NCI-H1092 treated with DMSO at 0.1 percent for 48 hours (cell line): ENCODE measurements around the gene KHK.

ENCODE experiments used
- DNase-seq: peaks from one replicate; lab custom pipeline; 2025; lab: John Stamatoyannopoulos, UW

Gene KHK

DNA sequence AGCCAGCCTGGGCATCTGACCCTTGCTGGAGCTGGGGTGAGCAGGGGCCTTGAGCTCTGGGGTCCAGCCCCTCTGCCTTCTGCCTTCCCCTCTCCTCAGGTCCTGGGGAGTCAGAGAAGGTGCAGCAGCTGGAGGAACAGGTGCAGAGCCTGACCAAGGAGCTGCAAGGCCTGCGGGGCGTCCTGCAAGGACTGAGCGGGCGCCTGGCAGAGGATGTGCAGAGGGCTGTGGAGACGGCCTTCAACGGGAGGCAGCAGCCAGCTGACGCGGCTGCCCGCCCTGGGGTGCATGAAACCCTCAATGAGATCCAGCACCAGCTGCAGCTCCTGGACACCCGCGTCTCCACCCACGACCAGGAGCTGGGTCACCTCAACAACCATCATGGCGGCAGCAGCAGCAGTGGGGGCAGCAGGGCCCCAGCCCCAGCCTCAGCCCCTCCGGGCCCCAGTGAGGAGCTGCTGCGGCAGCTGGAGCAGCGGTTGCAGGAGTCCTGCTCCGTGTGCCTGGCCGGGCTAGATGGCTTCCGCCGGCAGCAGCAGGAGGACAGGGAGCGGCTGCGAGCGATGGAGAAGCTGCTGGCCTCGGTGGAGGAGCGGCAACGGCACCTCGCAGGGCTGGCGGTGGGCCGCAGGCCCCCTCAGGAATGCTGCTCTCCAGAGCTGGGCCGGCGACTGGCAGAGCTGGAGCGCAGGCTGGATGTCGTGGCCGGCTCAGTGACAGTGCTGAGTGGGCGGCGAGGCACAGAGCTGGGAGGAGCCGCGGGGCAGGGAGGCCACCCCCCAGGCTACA, 4.4 kb upstream of the KHK start:
- DNase-seq: no peak

DNA sequence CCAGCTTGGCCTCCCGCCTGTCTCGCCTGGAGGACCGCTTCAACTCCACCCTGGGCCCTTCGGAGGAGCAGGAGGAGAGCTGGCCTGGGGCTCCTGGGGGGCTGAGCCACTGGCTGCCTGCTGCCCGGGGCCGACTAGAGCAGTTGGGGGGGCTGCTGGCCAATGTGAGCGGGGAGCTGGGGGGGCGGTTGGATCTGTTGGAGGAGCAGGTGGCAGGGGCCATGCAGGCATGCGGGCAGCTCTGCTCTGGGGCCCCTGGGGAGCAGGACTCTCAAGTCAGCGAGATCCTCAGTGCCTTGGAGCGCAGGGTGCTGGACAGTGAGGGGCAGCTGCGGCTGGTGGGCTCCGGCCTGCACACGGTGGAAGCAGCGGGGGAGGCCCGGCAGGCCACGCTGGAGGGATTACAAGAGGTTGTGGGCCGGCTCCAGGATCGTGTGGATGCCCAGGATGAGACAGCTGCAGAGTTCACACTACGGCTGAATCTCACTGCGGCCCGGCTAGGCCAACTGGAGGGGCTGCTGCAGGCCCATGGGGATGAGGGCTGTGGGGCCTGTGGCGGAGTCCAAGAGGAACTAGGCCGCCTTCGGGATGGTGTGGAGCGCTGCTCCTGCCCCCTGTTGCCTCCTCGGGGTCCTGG, 3.7 kb upstream of the KHK start:
- no peak for DNase-seq

DNA sequence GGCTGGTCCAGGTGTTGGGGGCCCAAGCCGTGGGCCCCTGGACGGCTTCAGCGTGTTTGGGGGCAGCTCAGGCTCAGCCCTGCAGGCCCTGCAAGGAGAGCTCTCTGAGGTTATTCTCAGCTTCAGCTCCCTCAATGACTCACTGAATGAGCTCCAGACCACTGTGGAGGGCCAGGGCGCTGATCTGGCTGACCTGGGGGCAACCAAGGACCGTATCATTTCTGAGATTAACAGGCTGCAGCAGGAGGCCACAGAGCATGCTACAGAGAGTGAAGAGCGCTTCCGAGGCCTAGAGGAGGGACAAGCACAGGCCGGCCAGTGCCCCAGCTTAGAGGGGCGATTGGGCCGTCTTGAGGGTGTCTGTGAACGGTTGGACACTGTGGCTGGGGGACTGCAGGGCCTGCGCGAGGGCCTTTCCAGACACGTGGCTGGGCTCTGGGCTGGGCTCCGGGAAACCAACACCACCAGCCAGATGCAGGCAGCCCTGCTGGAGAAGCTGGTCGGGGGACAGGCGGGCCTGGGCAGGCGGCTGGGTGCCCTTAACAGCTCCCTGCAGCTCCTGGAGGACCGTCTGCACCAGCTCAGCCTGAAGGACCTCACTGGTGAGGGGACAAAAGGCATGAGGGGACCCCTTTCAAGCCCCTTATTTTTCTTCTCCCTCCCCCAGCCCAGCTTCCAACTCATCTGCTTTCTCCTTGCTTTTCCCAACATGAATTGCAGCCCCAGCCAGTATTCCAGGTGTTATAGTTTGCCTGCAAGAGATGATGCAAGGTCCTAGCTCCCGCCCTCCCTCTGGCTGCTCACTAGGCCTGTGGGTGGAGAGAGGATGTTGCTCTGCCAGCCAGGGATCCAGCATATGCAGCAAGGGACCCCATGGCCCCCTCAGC, 2.9 kb upstream of the KHK start:
- DNase-seq: no peak

DNA sequence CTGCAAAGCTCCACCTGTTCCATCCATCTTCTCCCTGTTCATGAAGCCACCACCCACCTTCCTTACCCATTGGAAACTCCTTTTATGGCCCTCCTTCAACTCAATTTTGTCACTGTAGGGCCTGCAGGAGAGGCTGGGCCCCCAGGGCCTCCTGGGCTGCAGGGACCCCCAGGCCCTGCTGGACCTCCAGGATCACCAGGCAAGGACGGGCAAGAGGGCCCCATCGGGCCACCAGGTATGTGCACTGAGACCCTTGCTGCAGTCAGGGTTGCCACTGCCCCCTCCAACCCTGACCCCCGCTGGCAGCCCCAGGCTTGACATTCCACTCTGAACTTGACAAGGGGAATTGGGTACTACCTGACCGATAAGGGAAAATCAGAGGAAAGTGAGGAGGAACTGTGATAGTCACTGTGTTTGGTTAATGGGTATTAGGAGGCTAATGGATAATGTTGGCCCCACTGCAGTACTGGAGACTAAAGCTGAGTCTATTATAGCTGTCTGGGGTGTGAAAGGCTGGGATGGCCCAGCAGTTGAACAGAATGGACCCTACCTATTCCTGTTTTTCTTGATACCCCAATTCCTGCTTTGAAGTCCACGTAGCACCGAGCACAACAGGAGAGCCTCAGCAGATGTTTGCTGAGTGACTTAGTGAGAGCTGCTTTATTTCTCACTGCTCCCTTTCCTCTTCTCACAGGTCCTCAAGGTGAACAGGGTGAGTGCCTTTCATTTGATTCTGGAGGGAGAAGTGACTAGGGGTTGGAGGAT, 2.1 kb upstream of the KHK start:
- no peak for DNase-seq

DNA sequence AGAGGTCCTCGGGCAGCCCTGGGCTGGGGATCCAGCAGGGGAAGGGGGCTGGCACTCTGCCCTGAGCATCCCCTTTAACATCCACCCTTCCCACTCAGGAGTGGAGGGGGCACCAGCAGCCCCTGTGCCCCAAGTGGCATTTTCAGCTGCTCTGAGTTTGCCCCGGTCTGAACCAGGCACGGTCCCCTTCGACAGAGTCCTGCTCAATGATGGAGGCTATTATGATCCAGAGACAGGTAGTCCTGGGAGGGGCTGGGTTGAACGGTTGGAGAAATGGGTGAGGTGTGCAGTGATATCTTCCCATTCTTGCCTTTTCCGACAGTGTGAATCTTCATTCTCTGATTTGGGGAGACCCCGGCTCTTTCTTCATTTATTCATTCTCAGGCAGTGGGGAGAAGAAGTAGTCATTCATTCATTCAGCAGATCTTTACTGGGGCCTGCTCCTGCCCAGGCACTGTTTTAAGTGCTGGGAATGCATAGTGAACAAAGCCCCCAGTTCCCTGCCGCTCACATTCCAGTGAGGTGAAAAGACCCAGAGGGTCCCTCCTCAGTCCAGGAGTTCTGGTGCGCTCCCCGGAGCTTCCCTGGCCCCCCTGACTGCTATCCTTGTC, 1.4 kb upstream of the KHK start:
- no peak for DNase-seq

DNA sequence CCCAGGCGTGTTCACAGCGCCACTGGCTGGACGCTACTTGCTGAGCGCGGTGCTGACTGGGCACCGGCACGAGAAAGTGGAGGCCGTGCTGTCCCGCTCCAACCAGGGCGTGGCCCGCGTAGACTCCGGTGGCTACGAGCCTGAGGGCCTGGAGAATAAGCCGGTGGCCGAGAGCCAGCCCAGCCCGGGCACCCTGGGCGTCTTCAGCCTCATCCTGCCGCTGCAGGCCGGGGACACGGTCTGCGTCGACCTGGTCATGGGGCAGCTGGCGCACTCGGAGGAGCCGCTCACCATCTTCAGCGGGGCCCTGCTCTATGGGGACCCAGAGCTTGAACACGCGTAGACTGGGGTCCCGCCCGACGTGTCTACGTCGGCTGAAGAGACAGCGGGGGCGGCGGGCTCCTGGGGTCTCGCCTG, 891 bp upstream of the KHK start:
- peak; percentile 13 for DNase-seq

DNA sequence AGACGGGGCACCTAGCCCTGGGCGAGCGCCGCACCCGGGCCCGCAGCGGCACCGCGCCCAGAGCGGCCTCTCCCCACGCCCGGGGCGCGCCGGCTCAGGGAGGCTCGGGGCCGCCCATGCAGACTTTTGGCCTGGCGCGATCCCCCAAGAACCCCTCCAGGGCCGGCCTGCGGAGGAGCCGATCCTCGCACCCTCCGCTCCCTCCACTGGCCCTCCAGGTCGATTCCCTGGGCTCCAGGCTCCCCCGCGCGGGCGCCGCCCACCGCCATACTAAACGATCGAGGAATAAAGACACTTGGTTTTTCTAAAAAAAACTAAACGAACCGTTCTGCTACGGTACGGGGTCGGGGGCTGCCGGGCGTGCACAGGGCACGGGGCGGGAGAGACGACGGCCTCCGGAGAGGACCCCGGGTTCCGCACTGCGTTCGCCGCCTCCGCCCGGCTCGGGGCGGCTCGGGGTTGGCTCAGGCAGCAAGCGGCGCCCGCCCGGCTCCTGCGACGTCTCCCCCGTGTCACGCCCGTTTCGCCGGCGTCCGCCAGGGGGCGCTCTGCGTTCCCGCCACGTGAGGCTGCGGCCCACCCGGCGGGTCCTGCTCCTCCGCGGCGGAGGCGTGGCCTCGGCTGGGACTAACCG, 365 bp upstream of the KHK start:
- DNase-seq: peak; percentile 87

DNA sequence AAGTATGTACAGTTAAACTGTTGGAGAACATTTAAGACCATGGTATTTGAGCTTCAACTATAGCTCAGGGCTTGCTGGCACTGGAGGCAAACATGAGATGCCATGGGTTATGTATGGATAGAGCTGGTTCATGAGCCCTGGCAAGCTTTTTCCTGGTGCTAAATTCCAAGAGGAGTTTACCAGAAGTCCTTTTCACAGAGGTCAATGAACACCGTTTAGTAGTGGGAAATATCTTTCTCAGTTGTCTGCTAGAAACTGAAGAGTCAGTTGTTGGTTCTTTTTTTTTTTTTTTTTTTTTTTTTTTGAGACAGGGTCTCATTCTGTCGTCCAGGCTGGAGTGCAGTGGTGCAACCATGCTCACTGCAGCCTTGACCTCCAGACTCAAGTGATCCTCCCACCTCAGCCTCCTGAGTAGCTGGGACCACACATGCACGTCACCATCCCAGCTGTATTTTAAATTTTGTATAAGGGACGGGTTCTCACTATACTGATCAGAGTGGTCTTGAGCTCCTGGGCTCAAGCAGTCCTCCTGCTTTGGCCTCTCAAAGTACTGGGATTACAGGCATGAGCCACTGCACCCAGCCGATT, 1.3 kb downstream of the KHK start:
- DNase-seq: no peak

DNA sequence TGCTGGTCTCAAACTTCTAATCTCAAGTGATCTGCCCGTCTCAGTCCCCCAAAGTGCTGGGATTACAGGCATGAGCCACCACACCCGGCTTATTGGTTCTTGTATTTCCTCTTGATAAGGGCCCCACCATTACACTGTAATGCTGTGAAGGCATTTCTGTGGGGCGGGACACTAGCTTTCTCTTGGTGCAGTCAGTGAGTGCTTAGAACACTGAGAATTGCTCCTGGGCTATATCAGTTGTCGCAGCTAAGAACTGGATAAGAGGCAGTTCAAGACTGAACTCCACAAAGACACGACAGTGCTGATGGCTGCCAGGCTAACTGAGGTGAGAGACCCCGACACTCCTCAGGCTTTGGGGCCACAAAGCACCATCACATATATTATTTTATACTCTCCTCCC, 2.1 kb downstream of the KHK start:
- DNase-seq: no peak

DNA sequence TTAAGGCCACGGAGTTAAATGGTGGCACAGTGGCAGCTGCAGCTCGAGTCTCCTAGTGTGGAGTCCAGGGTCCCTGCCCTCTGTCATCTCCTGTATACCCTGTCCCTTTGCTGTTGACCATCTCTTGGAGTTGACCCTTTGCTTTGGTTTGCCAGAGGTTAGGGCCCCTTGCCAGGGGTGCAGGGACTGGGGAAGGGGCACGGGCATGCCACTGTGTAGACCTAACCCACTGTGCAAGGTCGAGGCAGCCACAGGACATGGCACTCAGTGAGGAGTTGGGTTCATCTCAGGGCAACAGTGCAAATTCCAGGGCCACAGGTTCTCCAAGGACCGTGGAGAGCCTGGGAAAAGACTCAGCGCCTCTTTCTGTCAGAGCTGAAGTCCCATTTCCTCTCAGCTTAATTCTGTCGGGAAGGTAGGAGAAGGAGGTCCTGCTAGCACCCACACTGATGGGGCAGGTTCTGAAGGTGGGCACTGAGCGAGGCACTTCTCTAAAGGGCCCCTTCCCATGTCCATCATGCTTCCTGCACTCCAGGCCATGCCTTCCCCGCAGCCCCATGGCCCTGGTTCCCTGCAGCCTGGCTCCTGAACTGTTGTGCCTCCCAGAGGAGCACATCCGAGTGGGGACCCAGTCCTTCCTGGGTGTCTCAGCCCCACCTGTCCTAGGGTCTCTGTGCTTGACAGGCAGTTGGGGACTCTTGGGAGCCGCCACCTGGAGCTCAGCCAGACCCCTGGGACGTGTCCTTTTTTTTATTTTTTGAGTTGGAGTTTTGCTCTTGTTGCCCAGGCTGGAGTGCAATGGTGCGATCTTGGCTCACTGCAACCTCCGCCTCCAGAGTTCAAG, 2.8 kb downstream of the KHK start:
- no peak for DNase-seq

DNA sequence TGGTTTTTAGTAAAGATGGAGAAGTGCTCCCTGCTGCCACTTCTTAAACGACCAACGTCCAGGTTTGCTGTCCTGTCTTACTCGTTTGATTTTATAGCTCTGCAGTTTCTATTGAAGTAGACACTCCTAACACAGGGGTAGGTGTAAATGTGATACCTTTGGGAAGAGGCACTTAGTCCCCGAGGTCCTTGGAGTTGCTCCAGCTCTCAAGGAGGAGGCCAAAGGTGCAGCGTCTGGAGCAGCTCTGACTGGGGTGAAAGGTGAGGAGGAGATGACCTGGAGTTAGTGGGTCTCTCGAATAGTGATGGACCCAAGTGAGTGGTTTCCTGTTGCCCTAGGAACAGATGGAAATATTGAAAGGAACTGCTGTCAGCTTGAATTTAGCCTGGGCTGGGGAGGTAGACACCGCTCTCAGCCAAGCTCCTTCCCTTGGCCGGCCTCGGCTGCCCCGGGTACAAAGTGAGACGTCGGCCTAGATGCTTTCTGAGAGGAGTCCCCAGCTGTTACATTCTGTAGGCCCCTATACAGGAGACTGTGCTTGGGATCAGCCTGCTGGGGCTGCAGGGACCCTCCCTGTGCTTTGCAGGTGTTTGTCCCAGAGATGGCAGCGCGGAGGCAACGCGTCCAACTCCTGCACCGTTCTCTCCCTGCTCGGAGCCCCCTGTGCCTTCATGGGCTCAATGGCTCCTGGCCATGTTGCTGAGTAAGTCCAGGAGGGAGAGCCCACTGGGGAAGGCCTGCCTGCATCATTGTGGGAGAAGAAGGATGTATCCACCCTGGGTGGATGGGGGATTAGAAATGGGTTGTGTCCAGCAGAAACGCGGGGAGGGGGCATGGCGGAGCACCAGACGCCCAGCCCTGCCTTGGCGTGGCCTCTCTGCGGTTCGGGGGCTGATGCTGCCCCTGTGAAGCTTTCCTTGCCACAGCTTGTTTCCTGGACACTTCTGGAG, 5.4 kb downstream of the KHK start:
- no peak for DNase-seq

DNA sequence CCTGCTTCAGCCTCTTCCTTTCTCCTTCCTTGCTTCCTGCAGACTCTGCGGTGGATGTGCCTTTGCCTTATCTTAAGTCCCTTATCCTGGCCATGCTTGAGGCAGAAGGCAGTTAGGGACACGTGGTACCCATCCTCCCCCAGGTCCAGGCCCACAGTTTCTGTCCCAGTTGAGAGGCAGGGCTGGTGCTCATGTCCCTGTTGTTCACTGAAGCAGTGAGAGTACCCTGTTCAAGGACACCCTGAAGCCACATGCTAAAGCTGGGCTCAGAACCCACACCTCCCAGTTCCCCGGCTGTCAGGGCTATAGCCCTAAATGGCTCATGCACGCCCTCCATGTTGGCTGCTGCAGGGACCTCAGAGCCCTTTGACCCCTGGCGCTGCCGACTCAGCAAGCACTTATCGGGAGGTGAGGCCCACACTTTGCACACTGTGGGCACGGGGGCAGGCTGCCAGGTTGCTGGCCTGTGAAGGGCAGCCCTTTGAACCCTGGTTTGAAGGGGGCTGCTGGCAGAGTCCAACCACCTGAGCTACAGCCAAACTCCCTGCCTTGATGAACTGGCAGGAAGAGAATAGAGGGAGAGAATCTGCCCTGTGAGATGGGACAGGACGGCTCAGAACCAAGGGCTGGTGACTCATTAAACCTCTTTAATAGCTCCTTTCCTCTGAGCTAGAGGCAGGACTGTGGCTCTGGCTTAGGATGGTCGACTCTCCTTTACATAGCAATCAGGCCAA, 6.3 kb downstream of the KHK start:
- DNase-seq: no peak

DNA sequence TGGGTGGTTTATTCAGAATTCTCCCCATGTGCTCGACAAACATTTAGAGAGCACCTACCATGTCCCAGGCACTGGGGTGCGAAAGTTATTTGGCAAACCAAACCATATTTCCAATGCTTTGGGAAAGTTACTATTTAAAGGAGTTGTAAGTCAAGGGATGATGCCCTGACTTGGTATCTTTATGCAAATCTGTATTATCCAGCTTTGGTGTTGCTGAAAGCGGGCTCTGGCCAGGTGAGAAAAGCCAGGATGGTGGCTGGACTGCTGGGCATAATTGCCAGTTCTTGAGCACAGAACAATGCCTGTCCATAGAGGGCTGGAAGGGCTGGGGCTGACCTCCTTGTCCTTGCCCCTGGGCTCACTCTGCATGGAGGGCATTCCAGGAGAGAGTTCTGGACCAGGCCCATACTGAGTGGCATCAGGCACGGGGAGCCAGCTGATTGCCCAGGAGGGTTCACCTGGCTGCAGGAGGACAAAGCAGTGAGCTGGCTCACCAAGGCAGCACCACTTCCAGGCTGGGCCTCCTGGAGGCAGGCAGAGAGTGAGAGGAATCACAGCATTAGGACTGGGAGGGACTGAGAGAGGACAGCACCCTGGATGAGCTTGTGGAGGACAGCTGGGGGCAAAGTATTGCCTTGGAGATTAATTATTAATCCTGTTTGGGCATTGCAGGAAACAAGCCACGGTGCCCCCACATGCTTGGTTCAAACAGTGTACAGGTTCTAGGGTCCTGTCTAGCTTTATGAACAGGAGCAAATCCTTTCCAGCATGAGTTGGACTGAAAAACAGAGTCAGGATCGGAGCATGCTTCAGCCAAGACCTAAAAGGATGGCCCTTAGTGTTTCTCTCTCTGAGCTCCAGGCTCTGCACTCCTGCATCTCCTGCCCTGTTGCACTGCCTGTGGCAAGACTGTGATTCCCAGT, 7.1 kb downstream of the KHK start:
- DNase-seq: no peak

DNA sequence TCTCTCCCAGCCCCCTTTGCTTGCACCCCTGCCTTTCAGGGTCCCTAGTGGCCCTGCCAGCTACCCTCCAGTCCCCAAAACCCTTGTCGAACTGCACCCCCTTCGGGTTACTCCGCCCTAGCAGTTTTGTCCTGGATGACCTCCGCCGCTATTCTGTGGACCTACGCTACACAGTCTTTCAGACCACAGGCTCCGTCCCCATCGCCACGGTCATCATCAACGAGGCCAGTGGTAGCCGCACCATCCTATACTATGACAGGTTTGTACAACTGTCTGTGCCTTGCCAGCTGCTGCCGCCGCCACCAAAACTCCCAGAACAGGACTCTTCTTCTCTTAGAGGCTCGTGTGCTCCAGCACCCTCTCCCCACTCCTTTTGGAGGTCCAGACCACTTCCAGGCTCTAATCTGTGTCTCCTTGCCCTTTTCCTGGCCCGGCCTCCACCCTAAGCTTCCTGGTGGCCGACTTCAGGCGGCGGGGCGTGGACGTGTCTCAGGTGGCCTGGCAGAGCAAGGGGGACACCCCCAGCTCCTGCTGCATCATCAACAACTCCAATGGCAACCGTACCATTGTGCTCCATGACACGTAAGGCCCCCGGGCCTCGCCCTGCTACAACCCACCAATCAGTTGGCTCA, 7.9 kb downstream of the KHK start:
- no peak for DNase-seq

DNA sequence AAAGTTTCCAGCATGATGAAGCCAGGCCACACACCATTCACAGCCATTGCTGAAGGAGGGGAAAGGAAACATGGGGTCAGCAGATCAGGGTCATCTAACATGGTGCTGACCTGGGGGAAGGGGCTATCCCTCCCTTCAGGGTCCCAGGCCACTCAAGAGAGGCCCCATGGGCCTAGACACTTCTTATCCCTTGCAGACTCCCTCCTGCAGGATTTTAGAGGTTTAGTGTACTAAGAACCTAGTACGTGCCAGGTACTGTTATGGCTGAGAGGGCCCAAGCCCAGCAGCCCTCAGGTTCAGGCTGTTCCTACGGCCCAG, 8.8 kb downstream of the KHK start:
- no peak for DNase-seq
